Testis (tissue), 3 donors: ENCODE data around the gene CCL28. TPM values are rescaled to one million over a fixed set of nuclear protein-coding genes. Genes with fewer than 3 reads are reported as not detected.

Experiments used
- DNase-seq: peaks from one replicate; pipeline ENCODE4 v3.0.0-alpha.2; 2019
- H3K27ac ChIP-seq, 2 donors: fragments of 200-600 bp; sonication (generic); one replicate each; pipeline ENCODE4 v1.5.1; 2019
- H3K27me3 ChIP-seq: fragments of 200-600 bp; sonication (generic); one replicate; pipeline ENCODE4 v1.5.1; 2019
- H3K36me3 ChIP-seq: fragments of 200-600 bp; sonication (generic); one replicate; pipeline ENCODE4 v1.5.1; 2017; ENCODE audit warnings: low read depth; ENCODE audit errors: missing control alignments
- H3K4me1 ChIP-seq: fragments of 200-600 bp; sonication (generic); one replicate; pipeline ENCODE4 v1.5.1; 2019
- H3K4me3 ChIP-seq, 2 donors: fragments of 200-600 bp; sonication (generic); one replicate each; pipeline ENCODE4 v1.5.1; 2017 to 2019
- H3K9me3 ChIP-seq: fragments of 200-600 bp; sonication (generic); one replicate; pipeline ENCODE4 v1.5.1; 2017
- POLR2A ChIP-seq: fragments of 450-650 bp; IDR thresholded peaks from one replicate; pipeline ENCODE4 v1.6.1; 2017; ENCODE audit warnings: antibody characterized with exemption, mild to moderate bottlenecking, moderate library complexity
- WGBS, 2 donors: methylation state at CpG; one replicate each; pipeline ENCODE4 v1.1.5; 2018; 5-methylcytosine and 5-hydroxymethylcytosine counted together
- intact Hi-C: fragments of 100-400 bp; cut with DNase I; formaldehyde crosslinking; loops from one replicate; pipeline ENCODE4 v1.15.1; 2023; ENCODE audit warnings: low total_unique reads
- polyA plus RNA-seq: library from polyadenylated mRNA; stranded (reverse); fragments of 350-450 nt; fragmentation: Illumina TruSeq; extraction: RNeasy Lipid Tissue Mini Kit (QIAGEN cat#74804); gene quantifications from one replicate; pipeline ENCODE4 v1.2.3, GENCODE V29; 2014; ENCODE audit warnings: low read depth, low replicate concordance; ENCODE audit not compliant: insufficient read depth
- total RNA-seq, 2 donors: library from RNA; depleted of rRNA; stranded (reverse); fragments of >200 nt; gene quantifications; one replicate each; pipeline ENCODE4 v1.2.3, GENCODE V29; 2016
- TF ChIP-seq, protein P1 (sequence below), 3 experiments: fragments of 450-650 bp in 2 of 3; fragments of 200-600 bp in 1 of 3; sonication (generic) in 1 of 3; IDR thresholded peaks; one replicate each; pipeline ENCODE4 v1.5.1; 2016 to 2019; ENCODE audit warnings: antibody characterized with exemption in 3 of 3, mild to moderate bottlenecking in 2 of 3, moderate library complexity in 1 of 3

Gene CCL28
- total and polyA plus RNA-seq, 3 donors from 2014 or later = 3.8 to 7.6 (median 5.6) TPM

DNA sequence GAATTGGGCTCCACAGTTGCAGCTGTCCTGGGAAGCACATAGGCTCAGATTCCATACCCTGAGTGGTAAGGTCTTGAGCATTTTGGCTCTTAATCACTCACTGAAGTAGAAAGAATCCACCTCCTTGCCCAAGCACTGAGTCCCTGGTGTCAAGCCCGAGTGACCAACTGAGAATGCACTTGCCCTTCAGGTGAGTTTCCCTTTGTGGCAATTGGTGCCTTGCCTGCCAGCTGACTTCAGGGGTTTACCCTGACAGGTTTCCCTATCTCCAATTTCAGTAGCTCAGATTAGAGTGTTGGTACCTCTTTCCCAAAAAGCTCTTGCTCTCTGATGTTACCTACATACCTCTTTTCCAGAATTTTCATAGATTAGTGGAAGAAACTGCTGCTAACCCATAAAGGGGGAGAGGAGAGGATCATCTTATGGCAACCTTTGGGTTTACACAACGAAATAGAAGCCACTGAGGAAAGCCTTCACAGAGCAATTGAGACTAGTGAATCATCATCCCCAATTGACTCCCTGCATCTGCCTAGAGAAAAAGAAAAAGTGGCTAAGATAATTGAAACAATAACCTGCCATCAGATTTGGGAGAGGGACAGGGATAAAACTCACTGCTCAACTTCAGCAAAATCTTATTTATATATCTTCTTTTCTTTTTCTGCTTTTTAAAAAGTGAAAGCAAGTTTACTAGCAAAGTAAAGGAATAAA lies 48.6 kb downstream of the CCL28 start:
- H3K4me3 ChIP-seq = no peak overlapping the region
- no peak for DNase-seq
- no peaks in the 10 kb centered on the region for H3K4me1 ChIP-seq
- 42 to 62% methylated on average over 2 of the region's 2 CpGs for WGBS, 2 donors
- TF ChIP-seq POLR2A = no peak
- TF ChIP-seq, protein P1, sequence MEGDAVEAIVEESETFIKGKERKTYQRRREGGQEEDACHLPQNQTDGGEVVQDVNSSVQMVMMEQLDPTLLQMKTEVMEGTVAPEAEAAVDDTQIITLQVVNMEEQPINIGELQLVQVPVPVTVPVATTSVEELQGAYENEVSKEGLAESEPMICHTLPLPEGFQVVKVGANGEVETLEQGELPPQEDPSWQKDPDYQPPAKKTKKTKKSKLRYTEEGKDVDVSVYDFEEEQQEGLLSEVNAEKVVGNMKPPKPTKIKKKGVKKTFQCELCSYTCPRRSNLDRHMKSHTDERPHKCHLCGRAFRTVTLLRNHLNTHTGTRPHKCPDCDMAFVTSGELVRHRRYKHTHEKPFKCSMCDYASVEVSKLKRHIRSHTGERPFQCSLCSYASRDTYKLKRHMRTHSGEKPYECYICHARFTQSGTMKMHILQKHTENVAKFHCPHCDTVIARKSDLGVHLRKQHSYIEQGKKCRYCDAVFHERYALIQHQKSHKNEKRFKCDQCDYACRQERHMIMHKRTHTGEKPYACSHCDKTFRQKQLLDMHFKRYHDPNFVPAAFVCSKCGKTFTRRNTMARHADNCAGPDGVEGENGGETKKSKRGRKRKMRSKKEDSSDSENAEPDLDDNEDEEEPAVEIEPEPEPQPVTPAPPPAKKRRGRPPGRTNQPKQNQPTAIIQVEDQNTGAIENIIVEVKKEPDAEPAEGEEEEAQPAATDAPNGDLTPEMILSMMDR (IDR thresholded peaks at IDR 0.05) = no peak
- no peaks in the 10 kb centered on the region for H3K27me3 ChIP-seq
- H3K9me3 ChIP-seq = no peaks in the 10 kb centered on the region
- intact Hi-C loops = no loop called here
- no peak overlapping the region for H3K27ac ChIP-seq
- H3K36me3 ChIP-seq = no peaks in the 10 kb centered on the region

- Histone ChIP-seq H3K27ac (no peak overlapping the region), H3K9me3 (no peaks in the 10 kb centered on the region), H3K4me1 (no peaks in the 10 kb centered on the region), H3K36me3 (no peaks in the 10 kb centered on the region), H3K27me3 (no peaks in the 10 kb centered on the region), H3K4me3 (no peak overlapping the region)
- WGBS, 2 donors = 91 to 92% methylated on average over 3 of the region's 3 CpGs
- intact Hi-C loops = no loop called here
- TF ChIP-seq POLR2A = no peak
- TF ChIP-seq, protein P1 (IDR thresholded peaks at IDR 0.05) = no peak
- no peak for DNase-seq
These were observed 49.3 kb downstream of the CCL28 start for GRCh38 chr5:43362725-43363435.

GRCh38 chr5:43358726-43359125 lies 53.5 kb downstream of the CCL28 start:
- no peaks in the 10 kb centered on the region for H3K27me3 ChIP-seq
- no peaks in the 10 kb centered on the region for H3K4me1 ChIP-seq
- no peak overlapping the region for H3K4me3 ChIP-seq
- H3K36me3 ChIP-seq = no peaks in the 10 kb centered on the region
- intact Hi-C loops = no loop called here
- no peak overlapping the region for H3K27ac ChIP-seq
- no peak for TF ChIP-seq POLR2A
- TF ChIP-seq, protein P1 (IDR thresholded peaks at IDR 0.05) = no peak
- no peak for DNase-seq
- no peaks in the 10 kb centered on the region for H3K9me3 ChIP-seq

DNA sequence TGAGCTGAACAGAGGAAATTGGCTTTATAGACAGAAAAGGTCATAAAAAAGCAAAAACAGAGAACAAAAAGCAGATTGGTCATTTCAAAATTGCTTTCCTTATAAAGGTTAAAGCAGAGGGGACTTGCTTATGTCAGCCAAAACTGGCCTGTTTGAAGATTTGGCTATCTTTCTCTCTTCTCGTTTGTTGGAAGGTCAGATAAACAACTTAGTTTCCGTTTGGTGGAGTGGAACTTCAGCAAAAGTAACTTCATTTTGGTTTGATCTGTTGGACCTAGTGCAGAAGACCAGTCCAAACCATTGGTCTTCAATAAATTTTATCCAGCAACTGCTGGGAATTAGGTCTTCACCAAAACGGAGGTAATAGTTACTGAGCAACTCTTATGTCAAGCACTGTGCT lies 53.9 kb downstream of the CCL28 start:
- Histone ChIP-seq H3K27ac (no peak overlapping the region), H3K27me3 (no peaks in the 10 kb centered on the region), H3K36me3 (no peaks in the 10 kb centered on the region), H3K9me3 (no peaks in the 10 kb centered on the region), H3K4me1 (no peaks in the 10 kb centered on the region), H3K4me3 (no peak overlapping the region)
- no peak for TF ChIP-seq POLR2A
- TF ChIP-seq, protein P1 (IDR thresholded peaks at IDR 0.05) = no peak
- WGBS, 2 donors = 27 to 42% methylated on average over 3 of the region's 3 CpGs
- intact Hi-C loops = no loop called here
- no peak for DNase-seq
